Mesenchymal stem cell (in vitro differentiated cells and primary cell): ENCODE results near the gene CFAP251.

ENCODE experiments used
- DNase-seq: peaks from one replicate; pipeline ENCODE4 v3.0.0-alpha.2; 2013
- H2AFZ ChIP-seq: one replicate; pipeline ENCODE4 v1.6.1; 2013; ENCODE audit warnings: low read depth, mild to moderate bottlenecking, control low read depth, inconsistent platforms, low read length, moderate library complexity
- H2AK5ac ChIP-seq: 2 replicates; pipeline ENCODE4 v1.6.1; 2013; ENCODE audit warnings: low read length, moderate library complexity, mild to moderate bottlenecking, inconsistent platforms; ENCODE audit not compliant: severe bottlenecking
- H2BK120ac ChIP-seq: one replicate; pipeline ENCODE4 v1.6.1; 2013; ENCODE audit warnings: low read depth, mild to moderate bottlenecking, inconsistent platforms, low read length, moderate library complexity
- H2BK12ac ChIP-seq, 2 experiments: one replicate each; pipeline ENCODE4 v1.6.1; 2013; ENCODE audit warnings: inconsistent platforms in 2 of 2, low read length in 2 of 2, mild to moderate bottlenecking in 2 of 2, moderate library complexity in 2 of 2, control low read depth in 1 of 2
- H2BK15ac ChIP-seq: one replicate; pipeline ENCODE4 v1.6.1; 2013; ENCODE audit warnings: mild to moderate bottlenecking, low read depth, inconsistent platforms; ENCODE audit not compliant: poor library complexity, severe bottlenecking
- H2BK5ac ChIP-seq: 2 replicates; pipeline ENCODE4 v1.6.1; 2013; ENCODE audit warnings: low read depth, mild to moderate bottlenecking, low read length, control low read depth, inconsistent platforms; ENCODE audit not compliant: poor library complexity, severe bottlenecking
- H3K14ac ChIP-seq, 2 experiments: one replicate each; pipeline ENCODE4 v1.6.1; 2013; ENCODE audit warnings: inconsistent platforms in 2 of 2, low read length in 2 of 2, control low read depth in 1 of 2, mild to moderate bottlenecking in 1 of 2, moderate library complexity in 1 of 2
- H3K18ac ChIP-seq, 2 experiments: one replicate each; pipeline ENCODE4 v1.6.1; 2013; ENCODE audit warnings: inconsistent platforms in 2 of 2, low read length in 2 of 2, control low read depth in 1 of 2, low read depth in 1 of 2, mild to moderate bottlenecking in 1 of 2
- H3K23ac ChIP-seq, 2 experiments: one replicate each; pipeline ENCODE4 v1.6.1; 2013; ENCODE audit warnings: inconsistent platforms in 2 of 2, low read length in 2 of 2, mild to moderate bottlenecking in 2 of 2, moderate library complexity in 2 of 2, control low read depth in 1 of 2
- H3K27ac ChIP-seq: 2 replicates; pipeline ENCODE4 v1.5.1; 2013; ENCODE audit warnings: mild to moderate bottlenecking, moderate library complexity, low read length, control low read depth, inconsistent platforms; ENCODE audit not compliant: poor library complexity, severe bottlenecking
- H3K27me3 ChIP-seq, 2 experiments: 2 replicates each; pipeline versions ENCODE4 v1.6.1 to v1.7.0; 2013; ENCODE audit warnings: low read length in 2 of 2, mild to moderate bottlenecking in 2 of 2, moderate library complexity in 2 of 2, control low read depth in 1 of 2, inconsistent platforms in 1 of 2; ENCODE audit not compliant: control insufficient read depth in 1 of 2, insufficient read depth in 1 of 2
- H3K36me3 ChIP-seq, 2 experiments: 2 replicates each; pipeline versions ENCODE4 v1.6.1 to v1.7.0; 2013; ENCODE audit warnings: low read length in 2 of 2, control low read depth in 1 of 2, inconsistent platforms in 1 of 2, low read depth in 1 of 2, mild to moderate bottlenecking in 1 of 2; ENCODE audit not compliant: insufficient read depth in 2 of 2, control insufficient read depth in 1 of 2
- H3K4ac ChIP-seq, 2 experiments: one replicate each; pipeline ENCODE4 v1.6.1; 2013; ENCODE audit warnings: inconsistent platforms in 2 of 2, low read length in 2 of 2, mild to moderate bottlenecking in 2 of 2, moderate library complexity in 2 of 2, control low read depth in 1 of 2, low read depth in 1 of 2
- H3K4me1 ChIP-seq: 2 replicates; pipeline ENCODE4 v1.6.1; 2013; ENCODE audit warnings: low read depth, low read length, control low read depth; ENCODE audit not compliant: control insufficient read depth, insufficient read depth
- H3K4me2 ChIP-seq: 2 replicates; pipeline ENCODE4 v1.6.1; 2013; ENCODE audit warnings: low read length, mild to moderate bottlenecking, inconsistent platforms; ENCODE audit not compliant: poor library complexity, severe bottlenecking
- H3K4me3 ChIP-seq, 2 experiments: 2 replicates each; pipeline versions ENCODE4 v1.5.1 to v1.7.0; 2013; ENCODE audit warnings: low read length in 2 of 2, mild to moderate bottlenecking in 2 of 2, control low read depth in 1 of 2, low read depth in 1 of 2; ENCODE audit not compliant: insufficient read depth in 1 of 2
- H3K79me1 ChIP-seq: replicated peaks from 2 replicates; pipeline ENCODE4 v1.6.1; 2013; ENCODE audit warnings: mild to moderate bottlenecking, control low read depth, low read length, inconsistent platforms; ENCODE audit not compliant: poor library complexity, severe bottlenecking
- H3K9ac ChIP-seq: 2 replicates; pipeline ENCODE4 v1.7.0; 2013; ENCODE audit warnings: mild to moderate bottlenecking, low read length, moderate library complexity
- H3K9me3 ChIP-seq: 2 replicates; pipeline ENCODE4 v1.7.0; 2013; ENCODE audit warnings: mild to moderate bottlenecking, low read length; ENCODE audit not compliant: control insufficient read depth
- H4K8ac ChIP-seq: one replicate; pipeline ENCODE4 v1.6.1; 2013; ENCODE audit warnings: inconsistent platforms, mild to moderate bottlenecking, low read length, moderate library complexity
- H4K91ac ChIP-seq: one replicate; pipeline ENCODE4 v1.6.1; 2013; ENCODE audit warnings: mild to moderate bottlenecking, low read length, inconsistent platforms
- WGBS: methylation state at CpG from one replicate; pipeline ENCODE4 v1.1.7; 2013; ENCODE audit warnings: mixed read lengths; 5-methylcytosine and 5-hydroxymethylcytosine counted together

Gene CFAP251

GRCh38 chr12:121958541-121959240, 40.3 kb downstream of the CFAP251 start:
- H3K9me3 ChIP-seq = no peaks in the 10 kb centered on the region
- peaks cover 33 to 47% of the 10 kb centered on the region in 2 experiments for H3K36me3 ChIP-seq
- H3K4ac ChIP-seq = peak overlapping the region in 1 of 2 experiments; percentile 24
- no peak overlapping the region for H2BK12ac ChIP-seq
- peak overlapping the region; percentile 55 for H4K8ac ChIP-seq
- H4K91ac ChIP-seq = no peak overlapping the region
- no peak overlapping the region for H3K14ac ChIP-seq
- H3K9ac ChIP-seq = no peak overlapping the region
- H2BK120ac ChIP-seq = no peak overlapping the region
- H3K23ac ChIP-seq = no peak overlapping the region
- no peak overlapping the region for H2BK15ac ChIP-seq
- no peak overlapping the region for H3K27ac ChIP-seq
- H3K79me1 ChIP-seq = no peaks in the 10 kb centered on the region
- no peak overlapping the region for H2AK5ac ChIP-seq
- no peak overlapping the region for H2BK5ac ChIP-seq
- H3K4me2 ChIP-seq = no peak overlapping the region
- H3K18ac ChIP-seq = peak overlapping the region in 1 of 2 experiments; percentile 71
- peaks cover 0 to 6% of the 10 kb centered on the region in 2 experiments for H3K27me3 ChIP-seq
- H2AFZ ChIP-seq = no peak overlapping the region
- peaks cover 9% of the 10 kb centered on the region for H3K4me1 ChIP-seq
- 65% methylated on average over 21 of the region's 21 CpGs for WGBS
- no peak overlapping the region for H3K4me3 ChIP-seq
- peak; percentile 87 for DNase-seq

GRCh38 chr12:121960541-121960940, 42.1 kb downstream of the CFAP251 start:
- H3K4me1 ChIP-seq = peaks cover 9% of the 10 kb centered on the region
- 90% methylated on average over 7 of the region's 7 CpGs for WGBS
- H2AFZ ChIP-seq = no peak overlapping the region
- H4K8ac ChIP-seq = no peak overlapping the region
- no peak overlapping the region for H3K14ac ChIP-seq
- H2BK5ac ChIP-seq = no peak overlapping the region
- no peak overlapping the region for H2AK5ac ChIP-seq
- H3K9ac ChIP-seq = no peak overlapping the region
- no peak overlapping the region for H2BK120ac ChIP-seq
- no peak overlapping the region for H3K4me2 ChIP-seq
- no peak overlapping the region for H3K23ac ChIP-seq
- no peak overlapping the region for H3K4ac ChIP-seq
- peaks cover 0 to 6% of the 10 kb centered on the region in 2 experiments for H3K27me3 ChIP-seq
- H3K79me1 ChIP-seq = no peaks in the 10 kb centered on the region
- no peak overlapping the region for H2BK12ac ChIP-seq
- H4K91ac ChIP-seq = no peak overlapping the region
- H3K18ac ChIP-seq = no peak overlapping the region
- no peak overlapping the region for H3K4me3 ChIP-seq
- no peak overlapping the region for H3K27ac ChIP-seq
- peaks cover 35 to 47% of the 10 kb centered on the region in 2 experiments for H3K36me3 ChIP-seq
- no peaks in the 10 kb centered on the region for H3K9me3 ChIP-seq
- H2BK15ac ChIP-seq = no peak overlapping the region
- no peak for DNase-seq

DNA sequence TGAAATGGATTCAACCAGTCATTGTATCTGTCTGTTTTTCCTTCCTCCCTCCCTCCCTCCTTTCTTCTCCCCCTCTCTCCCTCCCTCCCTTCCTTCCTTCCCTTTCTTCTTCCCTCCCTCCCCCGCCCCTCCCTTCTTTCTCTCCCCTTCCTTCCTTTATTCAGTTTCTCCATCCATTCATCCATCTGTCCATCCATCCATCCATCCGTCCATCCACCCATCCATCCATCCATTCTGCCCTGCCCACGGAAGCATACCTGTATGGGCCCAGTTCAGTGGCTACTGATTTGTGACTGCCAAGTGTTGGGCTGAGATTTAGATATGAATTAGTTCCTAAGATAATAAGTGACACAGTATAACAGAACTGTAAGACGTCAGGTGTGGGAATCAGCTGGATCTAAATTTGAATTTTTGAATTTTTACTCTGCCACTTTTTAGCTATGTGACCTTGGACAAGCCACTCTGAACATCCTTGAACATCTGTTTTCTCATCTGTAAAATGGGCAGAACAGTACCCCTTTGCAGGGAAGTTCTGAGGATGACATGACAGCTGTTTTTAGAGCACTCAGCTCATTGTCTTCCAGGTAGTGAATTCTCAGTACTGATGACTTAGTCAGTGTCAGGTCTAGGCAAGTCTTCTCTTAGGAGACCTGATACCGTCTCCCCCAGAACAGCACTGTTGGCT, 42.9 kb downstream of the CFAP251 start:
- no peak overlapping the region for H2BK120ac ChIP-seq
- H3K4me3 ChIP-seq = no peak overlapping the region
- H2BK5ac ChIP-seq = no peak overlapping the region
- H2BK12ac ChIP-seq = no peak overlapping the region
- no peak overlapping the region for H3K23ac ChIP-seq
- H3K4me2 ChIP-seq = no peak overlapping the region
- H3K18ac ChIP-seq = no peak overlapping the region
- no peak overlapping the region for H3K4ac ChIP-seq
- peaks cover 0 to 6% of the 10 kb centered on the region in 2 experiments for H3K27me3 ChIP-seq
- H3K9me3 ChIP-seq = no peaks in the 10 kb centered on the region
- H3K9ac ChIP-seq = no peak overlapping the region
- no peak overlapping the region for H2AFZ ChIP-seq
- no peak overlapping the region for H3K14ac ChIP-seq
- no peak overlapping the region for H2AK5ac ChIP-seq
- no peaks in the 10 kb centered on the region for H3K79me1 ChIP-seq
- H3K36me3 ChIP-seq = peaks cover 35 to 47% of the 10 kb centered on the region in 2 experiments
- H3K27ac ChIP-seq = no peak overlapping the region
- H2BK15ac ChIP-seq = no peak overlapping the region
- DNase-seq = no peak
- no peak overlapping the region for H4K8ac ChIP-seq
- peaks cover 9% of the 10 kb centered on the region for H3K4me1 ChIP-seq
- 94% methylated on average over 5 of the region's 5 CpGs for WGBS
- H4K91ac ChIP-seq = no peak overlapping the region

DNA sequence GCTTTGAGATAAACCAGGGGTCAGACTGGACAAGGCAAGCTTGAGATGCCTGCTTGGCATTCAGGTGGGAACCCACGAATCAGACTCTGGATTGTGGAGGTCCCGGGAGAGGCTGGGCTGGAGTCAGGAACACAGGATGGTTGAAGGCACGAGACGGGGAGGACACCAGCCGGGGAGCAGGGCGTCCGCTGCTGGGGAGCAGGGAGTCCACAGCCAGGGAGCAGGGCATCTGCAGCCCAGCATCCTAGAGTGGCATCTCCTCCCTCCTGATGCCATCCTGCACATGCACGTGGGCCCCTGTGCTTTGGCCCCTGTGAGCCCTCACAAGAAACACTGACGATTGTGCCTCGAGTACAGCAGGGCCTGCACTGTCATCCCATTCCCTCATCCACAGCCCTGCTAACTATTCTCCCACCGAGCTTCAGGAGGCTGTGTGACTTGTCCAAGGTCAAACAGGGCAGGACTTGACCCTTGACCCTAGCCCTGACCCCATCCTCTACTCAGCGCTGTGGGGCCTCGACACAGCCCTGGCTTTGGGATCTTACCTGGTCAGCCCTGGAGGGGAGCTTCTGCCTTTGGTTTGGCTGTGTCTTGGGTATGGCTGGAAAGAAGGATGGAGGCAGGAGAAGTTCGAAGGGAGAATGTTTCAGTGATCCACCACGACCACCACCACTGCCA, 45.1 kb downstream of the CFAP251 start:
- Histone ChIP-seq H2AFZ (no peak overlapping the region), H3K4me3 (no peak overlapping the region), H3K4me1 (peaks cover 7% of the 10 kb centered on the region), H2BK12ac (no peak overlapping the region), H3K27ac (no peak overlapping the region), H4K91ac (no peak overlapping the region), H3K4me2 (no peak overlapping the region), H2BK120ac (no peak overlapping the region), H3K9me3 (no peaks in the 10 kb centered on the region), H3K14ac (no peak overlapping the region), H2AK5ac (no peak overlapping the region), H3K27me3 (peaks cover 0 to 6% of the 10 kb centered on the region in 2 experiments), H4K8ac (no peak overlapping the region), H3K36me3 (peaks cover 46 to 54% of the 10 kb centered on the region in 2 experiments), H3K18ac (no peak overlapping the region), H2BK5ac (no peak overlapping the region), H3K4ac (no peak overlapping the region), H2BK15ac (no peak overlapping the region), H3K9ac (no peak overlapping the region), H3K23ac (no peak overlapping the region), H3K79me1 (no peaks in the 10 kb centered on the region)
- WGBS = 85% methylated on average over 11 of the region's 15 CpGs
- DNase-seq = no peak
